GM18858 (cell line): ENCODE results near the gene CDK7.

Source experiments
- ATAC-seq: cut with Tn5 transposase; IDR thresholded peaks from one replicate; pipeline ENCODE4 v1.9.1; 2021; ENCODE audit not compliant: unreplicated experiment

The CDK7 gene

GRCh38 chr5:69288688-69289087, 54.0 kb downstream of the CDK7 start:
- ATAC-seq: no peak

- no peak for ATAC-seq
These were observed 57.6 kb downstream of the CDK7 start for GRCh38 chr5:69292306-69292705.

- no peak for ATAC-seq
These were observed 59.2 kb downstream of the CDK7 start for GRCh38 chr5:69293882-69294281.

- ATAC-seq: no peak
These were observed 60.5 kb downstream of the CDK7 start for GRCh38 chr5:69295088-69295754.

GRCh38 chr5:69299625-69300024, 64.9 kb downstream of the CDK7 start:
- ATAC-seq: no peak

GRCh38 chr5:69300537-69301203, 66.0 kb downstream of the CDK7 start:
- ATAC-seq: no peak

GRCh38 chr5:69305512-69305911, 70.8 kb downstream of the CDK7 start:
- no peak for ATAC-seq

GRCh38 chr5:69308046-69308553, 73.4 kb downstream of the CDK7 start:
- no peak for ATAC-seq

GRCh38 chr5:69309380-69309779, 74.7 kb downstream of the CDK7 start:
- no peak for ATAC-seq

DNA sequence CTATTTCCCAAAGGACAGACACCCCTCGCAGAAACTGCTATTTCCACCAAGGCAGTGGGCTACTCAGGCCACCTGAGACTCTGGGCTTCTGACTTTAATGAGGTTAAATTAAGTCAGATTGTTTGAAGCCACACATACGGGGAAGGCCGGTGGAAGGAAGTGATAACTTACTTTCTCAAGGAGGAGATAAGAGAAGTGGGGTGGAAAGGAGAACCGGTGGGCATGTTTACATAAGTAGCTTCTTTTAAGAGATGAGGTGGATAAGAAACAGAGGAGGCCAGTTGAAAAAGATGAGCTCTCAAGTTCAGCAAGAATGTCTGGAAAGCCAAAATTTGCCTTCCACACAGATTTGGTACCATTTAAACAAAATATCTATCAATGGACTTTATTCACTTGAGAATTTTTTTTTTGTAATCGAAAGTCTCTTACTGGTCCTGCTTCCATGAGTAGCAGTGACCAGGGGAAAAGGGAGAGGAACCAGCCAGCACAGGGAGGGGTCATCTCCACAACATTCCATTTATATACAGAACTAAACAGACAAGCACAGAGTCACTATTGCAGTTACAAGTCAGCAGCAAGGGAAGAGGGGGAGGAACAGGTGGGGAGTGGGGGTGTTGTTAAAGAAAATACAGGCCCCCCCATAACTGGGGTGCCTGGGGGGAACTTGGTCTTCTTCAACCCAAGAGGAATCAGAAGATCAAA, 77.9 kb downstream of the CDK7 start:
- ATAC-seq: no peak

DNA sequence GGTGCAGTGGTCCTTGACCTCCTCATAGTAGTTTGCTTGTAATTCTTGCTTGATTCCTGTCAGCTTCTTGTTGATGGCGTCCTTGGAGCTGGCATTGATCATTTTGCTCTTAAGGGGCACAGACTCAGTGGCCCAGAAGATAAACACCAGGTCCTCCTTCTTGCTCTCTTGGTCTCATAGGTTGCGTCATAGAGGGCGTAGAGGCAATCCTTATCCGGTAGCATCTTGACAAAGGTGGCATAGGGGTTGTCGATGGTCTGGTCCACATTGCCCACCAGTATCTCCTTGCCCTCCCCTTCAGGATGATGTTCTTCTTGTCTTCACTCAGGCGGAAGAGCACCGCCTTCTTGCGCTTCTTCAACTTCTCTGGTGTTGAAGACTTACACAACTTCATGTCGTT, 78.7 kb downstream of the CDK7 start:
- ATAC-seq: no peak

GRCh38 chr5:69315972-69316371, 81.3 kb downstream of the CDK7 start:
- ATAC-seq: no peak

GRCh38 chr5:69317391-69317790, 82.7 kb downstream of the CDK7 start:
- ATAC-seq: no peak

DNA sequence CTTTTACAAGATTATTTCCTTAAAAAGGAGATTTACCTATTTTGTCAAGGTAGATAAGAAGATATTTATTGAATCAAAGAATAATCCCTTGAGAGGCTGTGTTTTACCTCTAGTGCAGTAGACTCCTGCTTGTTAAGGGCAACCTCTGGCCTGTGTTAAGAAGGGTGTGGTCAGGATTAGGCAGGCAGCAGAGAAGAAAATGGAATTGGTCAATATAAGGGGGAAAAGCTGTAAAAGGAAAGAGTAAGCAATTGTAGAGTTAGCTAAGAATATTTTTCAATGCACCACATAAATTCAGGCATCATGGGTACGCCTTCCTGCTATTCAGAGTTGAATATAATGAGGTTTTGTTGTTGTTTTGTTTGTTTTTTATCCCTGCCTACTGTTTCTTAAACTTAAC, 91.7 kb downstream of the CDK7 start:
- ATAC-seq: no peak
